Subcutaneous abdominal adipose tissue (tissue), 5 donors: ENCODE measurements around the gene MN1.
A peak's percentile ranks its signal among the peaks of the same experiment; 100 is the strongest.

Experiments
- H3K27ac ChIP-seq: one replicate; pipeline ENCODE4 v1.7.0; 2013; ENCODE audit warnings: low read depth, mild to moderate bottlenecking, inconsistent platforms, low read length, moderate library complexity
- H3K27me3 ChIP-seq, 5 donors: one replicate each; pipeline ENCODE4 v1.7.0; 2013; ENCODE audit warnings: low read length in 5 of 5, inconsistent platforms in 1 of 5; ENCODE audit not compliant: control insufficient read depth in 5 of 5, insufficient read depth in 4 of 5
- H3K36me3 ChIP-seq, 5 donors: one replicate each; pipeline ENCODE4 v1.7.0; 2013; ENCODE audit warnings: low read length in 5 of 5; ENCODE audit not compliant: control insufficient read depth in 5 of 5, insufficient read depth in 5 of 5
- H3K4me1 ChIP-seq, 5 donors: one replicate each; pipeline ENCODE4 v1.7.0; 2013; ENCODE audit warnings: low read length in 5 of 5, mild to moderate bottlenecking in 3 of 5, moderate library complexity in 1 of 5; ENCODE audit not compliant: control insufficient read depth in 5 of 5, insufficient read depth in 5 of 5
- H3K4me3 ChIP-seq, 5 donors: one replicate each; pipeline ENCODE4 v1.7.0; 2013; ENCODE audit warnings: low read length in 5 of 5, low read depth in 1 of 5
- H3K9ac ChIP-seq, 5 donors: one replicate each; pipeline ENCODE4 v1.7.0; 2013; ENCODE audit warnings: low read length in 5 of 5, mild to moderate bottlenecking in 4 of 5, moderate library complexity in 3 of 5
- H3K9me3 ChIP-seq, 5 donors: one replicate each; pipeline ENCODE4 v1.7.0; 2013; ENCODE audit warnings: low read length in 5 of 5; ENCODE audit not compliant: control insufficient read depth in 5 of 5
- donor health status: healthy.
- donor health status: healthy.
- donor health status: healthy.
- donor health status: healthy.
- donor health status: healthy.

The MN1 gene

DNA sequence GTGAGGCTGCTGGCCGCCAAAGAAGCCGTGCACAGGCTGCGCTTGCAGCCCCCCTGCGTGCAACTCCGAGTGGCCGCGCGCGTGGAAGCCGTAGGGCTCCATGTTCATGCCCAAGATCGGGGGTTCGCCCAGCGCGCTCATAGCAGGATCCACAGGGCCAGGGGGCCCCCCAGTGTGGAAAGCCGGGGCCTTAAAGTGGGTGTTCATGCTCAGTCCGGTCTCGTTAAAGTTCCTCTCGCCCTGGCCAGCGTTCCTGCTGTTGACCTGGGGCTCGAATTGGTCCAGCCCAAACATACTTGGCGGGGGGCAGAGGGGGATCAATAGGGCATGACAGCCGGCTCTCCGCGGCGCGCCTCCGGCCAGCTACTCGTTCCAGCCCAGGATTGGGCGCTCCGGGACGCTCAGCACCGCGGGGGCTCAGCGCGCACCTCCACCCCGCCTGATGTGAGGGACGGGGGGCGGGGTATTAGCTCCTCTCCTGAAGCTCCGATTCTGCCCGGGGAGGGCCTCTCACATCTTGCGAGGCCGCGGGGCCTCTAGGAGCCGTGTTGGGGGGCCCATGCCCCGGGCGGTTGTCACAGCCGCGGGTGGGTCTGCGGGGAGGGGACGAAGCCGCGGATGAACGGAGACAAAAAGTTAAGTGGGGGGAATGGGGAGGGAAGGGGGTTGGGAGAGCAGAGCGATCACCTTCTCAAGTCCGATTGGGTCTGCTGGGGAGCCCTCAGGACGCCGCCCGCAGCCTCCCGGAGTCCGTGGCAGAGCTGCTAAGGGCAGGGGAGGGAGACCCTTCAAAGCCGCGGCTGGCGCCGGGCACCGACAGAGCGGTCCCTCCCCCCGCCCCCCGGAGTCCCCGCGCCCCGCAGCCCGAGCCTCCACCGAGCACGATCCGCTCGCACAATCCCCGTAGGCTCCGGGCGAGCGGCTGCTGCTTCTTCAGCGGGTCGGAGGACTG is 1.0 kb downstream of the MN1 start:
- peak overlapping the region; percentile 61 to 91 (median 77) for H3K4me3 ChIP-seq
- H3K9ac ChIP-seq = peak overlapping the region in 2 of 5 donors; percentile 40 to 68
- H3K36me3 ChIP-seq = peaks cover 0 to 4% (median 0%) of the 10 kb centered on the region in 5 donors
- H3K4me1 ChIP-seq = peaks cover 1 to 70% (median 59%) of the 10 kb centered on the region in 5 donors
- peaks cover 0 to 7% (median 0%) of the 10 kb centered on the region in 5 donors for H3K27me3 ChIP-seq
- H3K27ac ChIP-seq = peak overlapping the region; percentile 54
- no peaks in the 10 kb centered on the region for H3K9me3 ChIP-seq

DNA sequence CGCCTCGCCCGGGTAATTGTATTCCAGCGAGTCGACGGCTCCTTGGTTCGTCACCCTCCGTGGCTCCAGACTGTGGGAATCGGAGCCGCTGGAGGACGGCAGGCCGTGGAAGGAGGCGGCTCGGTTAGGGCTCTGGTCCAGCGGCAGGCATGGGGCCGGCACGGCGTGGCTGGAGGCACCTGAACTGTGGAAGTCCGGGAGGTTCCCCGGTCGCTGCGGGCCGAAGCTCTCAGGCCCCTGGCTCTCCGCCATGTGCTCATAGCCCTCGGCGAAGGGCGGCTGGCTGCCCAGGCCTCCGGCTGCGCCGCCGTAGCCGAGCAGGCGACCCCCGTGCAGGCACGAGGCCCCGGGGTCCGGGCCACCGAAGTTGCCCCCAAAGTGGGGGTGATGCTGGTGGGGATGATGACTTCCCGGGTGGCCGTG is 1.7 kb downstream of the MN1 start:
- Histone ChIP-seq H3K4me1 (peaks cover 1 to 76% (median 66%) of the 10 kb centered on the region in 5 donors), H3K9me3 (no peaks in the 10 kb centered on the region), H3K9ac (peak overlapping the region in 1 of 5 donors; percentile 68), H3K36me3 (peaks cover 0 to 4% (median 0%) of the 10 kb centered on the region in 5 donors), H3K27me3 (peaks cover 0 to 7% (median 0%) of the 10 kb centered on the region in 5 donors), H3K4me3 (peak overlapping the region in 4 of 5 donors; percentile 74 to 91 (median 78)), H3K27ac (no peak overlapping the region)

DNA sequence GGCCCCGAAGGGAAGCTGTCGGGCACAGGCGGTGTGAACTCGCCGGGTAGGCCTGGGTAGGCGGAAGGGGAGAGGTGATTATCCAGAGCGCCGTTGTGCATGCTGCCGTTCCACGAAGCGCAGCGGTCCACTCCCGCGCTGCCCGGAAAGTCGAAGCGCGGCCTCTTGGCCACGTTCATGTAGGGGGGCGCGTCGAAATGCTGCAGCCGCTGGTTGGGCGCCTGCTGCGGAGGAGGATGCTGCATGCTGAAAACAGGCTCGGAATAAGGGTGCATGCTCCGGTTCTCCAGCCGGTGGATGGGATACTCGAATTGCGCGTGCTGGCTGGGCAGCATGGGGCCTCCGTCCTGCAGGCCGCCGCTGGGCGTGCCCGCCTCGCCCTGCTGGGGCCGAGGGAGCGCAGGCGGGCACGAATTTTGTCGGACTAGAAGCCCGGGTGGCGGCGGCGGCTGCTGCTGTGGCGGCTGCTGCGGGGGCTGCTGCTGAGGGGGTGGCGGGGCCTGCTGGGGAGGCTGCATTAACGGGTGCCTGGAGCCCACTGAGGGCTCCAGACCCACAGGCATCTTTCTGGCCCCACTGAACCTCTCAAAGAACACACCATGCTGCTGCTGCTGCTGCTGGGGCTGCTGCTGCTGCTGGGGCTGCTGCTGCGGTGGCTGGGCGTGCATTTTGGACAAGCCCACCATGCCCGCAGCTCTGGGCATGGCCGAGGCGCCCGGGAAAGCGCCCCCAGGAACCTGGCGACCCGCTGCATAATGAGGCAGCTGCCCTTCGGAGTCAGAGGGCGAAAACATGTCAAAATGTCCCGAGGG is 2.3 kb downstream of the MN1 start:
- Histone ChIP-seq H3K27ac (no peak overlapping the region), H3K36me3 (peaks cover 0 to 4% (median 0%) of the 10 kb centered on the region in 5 donors), H3K27me3 (peaks cover 0 to 7% (median 0%) of the 10 kb centered on the region in 5 donors), H3K9me3 (no peaks in the 10 kb centered on the region), H3K4me1 (peaks cover 1 to 70% (median 65%) of the 10 kb centered on the region in 5 donors), H3K4me3 (peak overlapping the region in 4 of 5 donors; percentile 74 to 91 (median 78)), H3K9ac (no peak overlapping the region)

DNA sequence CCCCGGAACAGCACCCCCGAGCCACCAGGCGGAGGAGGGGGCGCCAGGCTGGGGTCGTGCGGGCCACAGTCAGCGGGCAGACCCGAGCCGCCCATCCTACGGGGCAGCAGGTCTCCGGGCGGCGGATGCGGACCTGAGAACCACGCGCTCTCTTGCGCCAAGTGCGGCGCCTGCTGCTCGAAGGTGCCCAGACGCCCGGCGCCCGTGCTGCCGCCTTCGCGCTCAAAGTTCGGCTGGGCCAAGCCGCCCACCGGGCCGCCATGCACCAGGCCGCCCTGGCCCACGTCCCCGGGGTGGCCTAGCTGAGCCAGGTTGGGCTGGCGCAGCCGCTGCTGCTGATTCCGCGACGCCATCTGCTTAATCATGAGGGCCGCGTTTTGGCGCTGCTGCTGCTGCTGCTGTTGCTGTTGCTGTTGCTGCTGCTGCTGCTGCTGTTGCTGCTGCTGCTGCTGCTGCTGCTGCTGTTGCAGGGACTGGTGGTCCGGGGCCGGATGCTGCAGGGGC is 3.0 kb downstream of the MN1 start:
- Histone ChIP-seq H3K27me3 (peaks cover 0 to 7% (median 0%) of the 10 kb centered on the region in 5 donors), H3K27ac (no peak overlapping the region), H3K9me3 (no peaks in the 10 kb centered on the region), H3K36me3 (peaks cover 0 to 4% (median 0%) of the 10 kb centered on the region in 5 donors), H3K4me1 (peaks cover 1 to 72% (median 68%) of the 10 kb centered on the region in 5 donors), H3K9ac (no peak overlapping the region), H3K4me3 (peak overlapping the region in 1 of 5 donors; percentile 79)

DNA sequence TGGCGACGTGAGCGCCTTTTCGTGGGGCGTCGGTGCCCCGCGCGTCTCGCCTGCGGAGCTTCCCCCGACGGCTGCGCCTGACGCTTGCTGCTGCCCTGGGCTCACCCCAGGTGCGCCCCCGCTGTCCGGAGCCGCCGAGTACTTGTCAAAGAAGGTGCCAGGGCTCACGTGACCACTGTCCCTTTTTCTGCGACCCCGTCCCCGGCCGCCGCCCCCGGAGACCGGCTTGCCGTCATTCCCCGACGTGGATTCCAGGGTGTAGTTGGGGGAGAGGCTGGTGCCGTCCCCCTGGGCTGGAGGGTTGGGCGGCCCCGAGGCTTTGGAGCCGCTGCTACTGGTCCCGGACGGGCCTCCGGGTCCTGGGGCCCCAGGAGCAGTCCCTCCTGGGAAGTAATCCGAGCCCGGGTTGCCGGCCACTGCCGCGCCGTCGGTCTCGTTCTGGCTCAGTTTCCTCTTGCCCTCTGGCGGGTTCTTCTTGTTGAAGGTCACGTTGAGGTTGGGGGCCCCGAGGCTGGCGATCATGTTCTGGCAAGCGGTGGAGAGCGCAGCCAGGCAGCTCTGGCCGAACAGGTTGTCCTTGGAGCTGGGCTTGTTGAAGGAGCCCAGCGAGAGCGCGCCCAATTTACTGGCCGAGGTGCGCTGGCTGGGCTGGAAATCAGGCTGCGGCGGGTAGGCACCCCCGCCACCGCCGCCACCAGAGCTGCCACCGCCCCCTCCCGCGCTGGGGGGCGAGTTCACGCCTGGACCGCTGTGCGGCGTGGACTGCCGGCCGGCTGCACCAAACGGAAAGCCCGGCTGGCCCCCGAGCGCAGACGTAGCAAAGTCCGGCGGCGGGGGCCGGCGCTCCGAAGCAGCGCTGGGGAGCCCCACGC is 3.8 kb downstream of the MN1 start:
- no peaks in the 10 kb centered on the region for H3K9me3 ChIP-seq
- no peak overlapping the region for H3K9ac ChIP-seq
- H3K27me3 ChIP-seq = peaks cover 0 to 7% (median 0%) of the 10 kb centered on the region in 5 donors
- H3K4me3 ChIP-seq = no peak overlapping the region
- H3K36me3 ChIP-seq = peaks cover 0 to 4% (median 0%) of the 10 kb centered on the region in 5 donors
- no peak overlapping the region for H3K27ac ChIP-seq
- H3K4me1 ChIP-seq = peaks cover 1 to 80% (median 72%) of the 10 kb centered on the region in 5 donors

DNA sequence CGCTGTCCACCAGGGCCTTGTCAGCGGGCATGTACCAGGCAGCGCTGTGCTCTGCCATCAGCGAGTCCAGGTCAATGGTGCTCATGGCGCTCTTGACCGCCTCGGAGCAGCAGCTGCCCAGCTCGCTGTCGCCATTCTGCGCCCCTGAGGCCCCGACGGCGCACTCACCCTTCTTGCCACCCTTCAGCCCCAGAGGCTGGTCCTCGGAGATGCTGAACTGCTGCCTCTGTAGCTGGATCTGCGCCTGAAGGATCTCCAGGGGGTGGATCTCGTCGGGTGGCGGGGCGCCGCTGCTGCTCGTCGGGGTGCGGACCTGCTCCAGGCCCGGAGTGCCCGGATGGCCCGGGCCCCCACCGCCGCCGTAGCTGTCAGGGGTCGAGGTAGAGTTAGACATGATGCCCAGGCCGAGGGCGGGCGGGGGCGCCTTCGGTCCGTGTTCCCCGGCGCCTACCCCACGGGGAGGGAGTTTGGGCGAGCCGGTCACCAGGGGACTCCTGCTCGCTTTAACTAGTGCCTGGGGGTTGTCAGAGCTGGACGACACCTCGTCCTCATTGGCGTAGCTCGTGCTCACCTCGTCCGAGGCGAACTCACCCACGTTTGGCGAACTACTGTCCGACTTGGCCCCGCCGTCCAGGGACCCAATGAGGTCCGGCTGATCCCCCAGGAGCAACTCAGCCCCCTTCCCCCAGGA is 4.6 kb downstream of the MN1 start:
- Histone ChIP-seq H3K9me3 (no peaks in the 10 kb centered on the region), H3K9ac (no peak overlapping the region), H3K4me3 (peak overlapping the region in 1 of 5 donors; percentile 11), H3K4me1 (peaks cover 0 to 78% (median 70%) of the 10 kb centered on the region in 5 donors), H3K27me3 (peaks cover 0 to 7% (median 0%) of the 10 kb centered on the region in 5 donors), H3K27ac (no peak overlapping the region), H3K36me3 (peaks cover 0 to 4% (median 0%) of the 10 kb centered on the region in 5 donors)

DNA sequence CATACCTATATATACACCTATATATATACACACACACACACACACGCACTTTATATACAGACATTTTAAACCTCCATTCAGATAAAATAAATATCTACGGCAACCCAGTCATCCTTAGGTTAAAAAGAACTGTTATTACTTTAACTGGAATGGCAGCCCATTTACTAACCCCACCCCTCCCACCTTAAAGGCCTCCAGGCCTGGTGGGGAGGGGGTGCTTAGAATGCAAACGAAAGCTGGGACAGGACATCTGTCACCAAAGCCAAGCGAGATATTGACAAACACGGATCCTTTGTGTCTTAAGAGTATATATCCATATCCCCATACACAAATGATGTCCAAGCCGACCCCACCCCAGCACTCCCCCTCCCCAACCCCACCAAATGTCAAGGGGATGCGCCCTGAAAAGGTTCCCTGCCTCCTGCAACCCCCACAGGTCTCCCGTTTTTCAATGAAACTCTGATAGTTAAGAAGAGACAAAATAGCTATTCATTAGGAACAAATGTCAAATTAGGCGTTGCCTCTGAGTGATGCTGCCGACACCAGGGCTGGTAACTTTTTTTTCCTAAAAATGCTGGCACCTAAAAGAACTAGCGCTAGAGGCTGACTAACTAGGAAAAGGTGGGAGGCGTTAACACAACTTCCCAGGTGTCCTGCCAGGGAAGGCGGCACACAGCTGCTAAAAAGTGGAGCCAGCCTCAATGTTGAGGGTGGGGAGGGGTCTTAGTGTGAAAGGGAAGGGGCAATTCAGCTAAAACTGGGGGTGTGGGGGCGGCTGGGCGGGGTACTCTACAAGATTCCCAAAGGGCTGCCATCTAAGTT is 5.6 kb downstream of the MN1 start:
- peaks cover 0 to 86% (median 63%) of the 10 kb centered on the region in 5 donors for H3K4me1 ChIP-seq
- peaks cover 0 to 7% (median 0%) of the 10 kb centered on the region in 5 donors for H3K27me3 ChIP-seq
- H3K27ac ChIP-seq = peak overlapping the region; percentile 37
- no peak overlapping the region for H3K9ac ChIP-seq
- no peak overlapping the region for H3K4me3 ChIP-seq
- peaks cover 0 to 4% (median 0%) of the 10 kb centered on the region in 5 donors for H3K36me3 ChIP-seq
- H3K9me3 ChIP-seq = no peaks in the 10 kb centered on the region

DNA sequence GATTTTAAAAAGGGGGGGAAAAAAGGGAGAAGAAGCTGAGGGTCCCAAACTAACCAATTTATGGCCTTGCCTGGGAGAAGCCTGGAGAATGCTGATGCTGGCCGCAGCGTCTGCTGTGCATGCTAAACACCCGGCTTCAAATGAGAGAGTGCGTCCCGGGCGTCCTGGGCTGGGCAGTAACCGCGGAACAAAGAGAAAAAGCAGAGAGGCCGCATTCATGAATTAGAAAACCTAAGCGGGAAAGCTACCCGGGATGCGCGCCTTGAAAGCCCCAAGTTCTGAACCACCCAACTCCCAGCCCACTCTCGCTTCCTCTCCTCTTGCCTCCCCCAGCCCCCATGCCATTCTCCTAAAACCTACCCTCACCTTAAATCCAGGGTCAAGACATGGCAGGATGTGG is 6.5 kb downstream of the MN1 start:
- Histone ChIP-seq H3K4me1 (peaks cover 0 to 80% (median 58%) of the 10 kb centered on the region in 5 donors), H3K27ac (peak overlapping the region; percentile 37), H3K9ac (peak overlapping the region in 2 of 5 donors; percentile 32 to 56), H3K36me3 (peaks cover 0 to 4% (median 0%) of the 10 kb centered on the region in 5 donors), H3K4me3 (peak overlapping the region in 1 of 5 donors; percentile 27), H3K9me3 (no peaks in the 10 kb centered on the region), H3K27me3 (peaks cover 0 to 2% (median 0%) of the 10 kb centered on the region in 5 donors)
